Stimulated activated CD4-positive, alpha-beta T cell treated with anti-CD3 and anti-CD28 coated beads, Interleukin-2, amount 100 ng/mL, for 48 hours (primary cell): ENCODE measurements around the gene NRXN3.

ENCODE experiments used
- DNase-seq, 2 donors: peaks; one replicate each; pipeline ENCODE4 v3.0.0-alpha.2; 2020

NRXN3 gene

DNA sequence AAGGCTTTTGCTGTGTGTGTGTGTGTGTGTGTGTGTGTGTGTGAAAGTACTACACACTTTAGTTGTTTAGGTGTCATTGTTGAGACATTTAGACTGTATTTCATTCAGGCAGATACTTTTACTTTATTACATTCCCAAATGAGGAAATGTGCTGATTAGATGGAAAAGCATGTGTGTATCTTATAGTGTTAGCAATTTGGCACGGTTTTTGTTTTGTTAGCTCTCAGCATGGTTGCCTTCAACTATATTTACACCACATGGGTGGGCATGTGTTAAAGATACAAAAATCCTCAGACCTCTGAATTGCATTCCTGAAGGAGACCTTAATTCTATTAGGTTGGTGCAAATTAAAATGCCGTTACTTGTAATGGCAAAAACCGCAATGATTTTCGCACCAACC, 1161.7 kb downstream of the NRXN3 start:
- no peak for DNase-seq

DNA sequence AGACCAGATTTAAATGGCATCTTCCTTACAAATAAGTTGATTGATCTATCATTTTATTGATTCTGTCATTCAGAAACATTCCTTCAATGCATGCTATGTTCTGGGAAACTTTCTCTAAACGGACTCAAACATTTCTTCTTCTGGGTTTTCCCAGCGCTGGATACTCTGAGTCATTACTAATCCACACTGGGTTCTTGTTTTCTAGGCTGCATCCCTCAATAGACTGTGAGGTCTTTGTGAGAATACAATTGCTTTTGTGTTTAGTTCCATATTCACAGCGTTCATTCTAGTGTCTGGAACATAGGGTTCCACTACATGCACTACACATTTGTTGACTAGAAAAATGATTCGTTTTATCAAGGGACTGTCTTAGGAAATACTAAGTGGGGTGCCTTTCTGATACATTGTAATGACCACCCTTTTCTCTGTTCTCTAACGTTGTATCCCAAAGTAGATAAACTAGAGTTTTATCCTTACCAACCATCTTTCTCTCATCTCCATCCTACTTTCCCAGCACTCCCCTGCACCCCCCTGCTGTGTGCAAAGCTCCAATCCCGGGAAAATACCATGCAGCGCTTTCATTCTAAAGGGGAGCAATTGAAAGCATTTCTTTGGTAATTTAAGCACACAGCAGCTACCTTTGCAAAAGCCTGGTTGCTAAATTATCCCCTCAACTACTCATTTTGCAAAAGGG, 1162.5 kb downstream of the NRXN3 start:
- no peak for DNase-seq

DNA sequence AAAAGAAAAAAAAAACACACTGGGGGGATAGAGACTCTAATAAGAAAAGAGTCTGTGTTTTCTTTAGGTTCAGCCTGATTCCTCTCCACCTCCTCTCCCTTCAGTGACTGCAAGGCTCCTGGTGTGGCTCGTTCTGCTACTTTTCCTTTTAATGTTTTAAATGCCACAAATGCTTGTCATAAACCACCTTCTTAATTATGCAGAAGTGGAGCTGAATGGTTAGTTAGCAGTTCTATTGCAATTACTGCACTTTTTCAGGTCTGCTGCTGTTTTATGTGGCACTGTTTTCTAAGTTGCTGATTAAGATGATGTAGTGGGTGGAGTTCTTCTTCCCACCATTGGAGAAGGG, 1163.0 kb downstream of the NRXN3 start:
- no peak for DNase-seq

DNA sequence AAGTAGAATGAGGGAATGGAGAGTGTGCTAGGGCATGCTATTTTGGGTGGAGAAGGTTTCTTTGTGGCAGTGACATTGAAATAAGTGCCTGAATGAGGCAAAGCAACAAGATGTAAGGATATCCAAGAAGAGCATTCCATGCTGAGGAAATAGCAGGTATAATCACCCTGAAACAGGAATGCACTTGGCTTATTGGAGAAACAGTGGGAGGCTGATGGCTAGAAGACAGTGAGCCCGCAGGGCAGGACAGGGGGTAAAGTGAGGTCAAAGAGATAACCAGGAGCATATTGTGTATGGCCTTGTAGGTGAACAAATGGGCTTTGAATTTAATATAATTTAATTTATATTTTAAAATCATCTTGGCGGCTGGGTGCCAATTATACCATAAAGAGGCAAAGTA, 1164.1 kb downstream of the NRXN3 start:
- no peak for DNase-seq

DNA sequence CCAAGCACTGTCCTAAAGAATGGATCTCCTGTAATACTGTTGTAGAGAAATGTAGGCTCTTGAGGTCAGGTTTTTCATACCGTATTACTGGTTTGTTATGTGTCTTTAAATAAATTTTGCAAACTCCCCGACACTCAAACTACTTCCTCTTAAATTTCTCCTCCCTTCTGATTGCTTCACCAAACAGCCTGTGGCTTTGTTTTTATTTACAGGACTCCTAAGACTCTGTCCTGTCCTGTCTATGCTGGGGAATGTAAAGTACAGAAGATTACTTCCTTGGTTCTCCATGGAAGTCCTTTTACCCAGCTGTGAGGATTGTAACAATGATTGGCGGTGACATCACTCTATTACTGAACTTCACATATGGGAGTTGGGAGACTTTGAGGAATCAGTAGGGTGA, 1167.6 kb downstream of the NRXN3 start:
- DNase-seq: no peak

DNA sequence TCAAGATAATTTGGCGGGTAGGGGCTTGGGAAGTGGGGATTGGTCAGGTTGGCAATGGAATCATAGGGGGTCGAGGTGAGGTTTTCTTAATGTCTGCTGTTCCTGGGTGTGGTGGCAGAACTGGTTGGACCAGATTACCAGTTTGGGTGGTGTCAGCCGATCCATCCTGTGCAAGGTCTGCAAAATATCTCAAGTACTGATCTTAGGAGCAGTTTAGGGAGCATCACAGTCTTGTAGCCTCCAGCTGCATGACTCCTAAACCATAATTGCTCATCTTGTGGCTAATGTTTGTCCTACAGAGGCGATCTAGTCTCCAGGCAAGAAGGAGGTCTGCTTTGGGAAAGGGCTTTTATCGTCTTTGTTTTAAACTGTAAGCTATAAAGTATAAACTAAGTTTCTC, 1172.8 kb downstream of the NRXN3 start:
- no peak for DNase-seq

DNA sequence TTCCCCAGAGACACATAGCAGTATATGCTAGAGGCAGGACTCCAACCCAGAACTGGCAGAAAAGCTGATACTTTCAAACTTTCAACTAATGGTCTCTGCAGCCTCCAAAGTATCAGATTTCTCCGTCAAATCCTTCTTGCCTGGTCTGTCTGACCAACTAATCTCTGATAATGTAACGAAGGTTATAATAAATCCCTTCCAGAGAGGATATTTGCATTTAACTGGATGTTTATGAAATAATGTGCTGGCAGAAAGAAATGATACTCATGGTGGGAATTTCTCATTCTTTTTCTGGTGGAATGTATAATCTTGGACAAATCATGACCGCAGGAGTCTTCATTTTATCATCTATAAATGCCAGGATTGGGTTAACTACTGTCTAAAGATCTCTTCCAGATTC, 1180.8 kb downstream of the NRXN3 start:
- DNase-seq: no peak

DNA sequence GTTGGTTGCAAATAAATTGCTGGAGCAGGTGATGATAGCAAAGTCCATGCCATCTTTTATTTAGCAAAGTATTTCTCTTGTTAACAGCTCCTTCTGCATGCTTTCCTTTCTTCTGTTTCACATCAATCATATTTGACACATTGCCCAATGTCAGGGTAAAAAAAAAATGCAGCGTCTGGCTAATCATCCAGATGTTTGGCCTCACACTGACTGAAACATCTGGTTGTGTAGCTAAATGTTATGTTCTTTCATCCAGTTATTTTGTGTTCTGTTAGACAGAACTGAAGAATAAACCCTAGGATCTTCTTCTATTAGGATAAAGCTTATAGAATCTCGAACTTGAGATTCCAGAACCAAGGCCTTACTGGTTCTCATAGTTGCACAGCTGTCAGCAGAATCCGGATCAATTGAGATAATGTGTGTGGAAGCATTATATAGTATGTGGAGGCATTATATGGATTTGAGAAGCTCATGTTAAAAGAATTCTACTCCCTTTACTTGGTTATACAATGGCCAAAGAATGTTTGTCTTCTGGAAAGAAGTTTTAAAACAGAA, 1182.0 kb downstream of the NRXN3 start:
- no peak for DNase-seq

DNA sequence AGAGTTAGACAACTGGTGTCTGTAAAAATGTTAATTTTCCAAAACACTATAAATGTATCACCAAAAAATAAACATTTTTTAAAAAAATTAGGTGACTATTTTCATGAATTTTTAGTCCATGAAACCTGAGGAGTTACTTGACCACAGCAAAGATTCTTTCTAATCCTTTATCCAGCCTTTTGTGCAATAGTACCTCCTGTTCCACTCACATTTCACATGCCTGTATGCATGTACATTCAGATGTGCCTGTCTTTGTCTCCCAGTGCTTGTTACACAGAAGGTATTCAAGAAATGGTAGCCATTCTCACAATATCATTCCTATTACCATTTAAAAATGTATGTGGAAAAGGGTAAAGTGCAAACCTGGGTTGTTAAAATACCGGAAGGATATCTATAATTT, 1184.2 kb downstream of the NRXN3 start:
- DNase-seq: no peak

DNA sequence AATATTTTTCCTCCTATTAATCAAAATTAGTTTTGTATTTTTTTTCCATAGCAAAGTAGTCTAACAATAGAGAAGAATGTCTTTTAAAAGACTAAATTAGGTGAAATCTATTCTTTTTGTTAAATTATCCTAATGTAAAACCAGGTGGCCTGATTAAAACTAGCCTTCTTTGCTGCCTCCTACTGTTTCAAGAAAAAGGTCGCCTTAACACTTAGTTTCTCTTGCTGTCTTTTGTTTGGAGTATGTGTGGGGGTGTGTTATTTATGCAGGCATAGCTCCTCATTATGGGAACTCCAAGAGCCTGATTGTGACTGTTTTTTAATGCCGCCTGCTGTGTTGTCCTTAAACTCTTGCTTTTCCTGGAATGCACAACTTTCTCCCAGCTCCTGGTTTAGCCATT, 1185.9 kb downstream of the NRXN3 start:
- DNase-seq: no peak

DNA sequence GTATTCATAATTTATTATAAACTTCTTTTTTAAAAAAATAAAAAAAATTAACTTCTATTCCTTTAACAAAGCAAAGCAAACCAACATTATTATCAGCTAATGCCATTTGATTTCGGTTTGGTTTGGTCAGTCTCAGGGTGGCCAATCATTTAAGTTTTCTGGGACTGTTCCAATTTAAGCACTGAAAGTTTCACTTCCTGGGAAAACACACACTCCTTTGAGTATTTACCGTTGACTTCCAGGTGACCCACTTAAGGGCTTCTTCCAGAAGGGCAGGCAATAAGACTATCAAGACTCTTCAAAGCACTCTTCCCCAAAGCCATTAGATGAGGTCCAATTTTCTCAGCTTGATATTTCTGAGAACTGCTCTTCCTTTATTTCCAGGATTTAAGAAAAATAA, 1187.1 kb downstream of the NRXN3 start:
- DNase-seq: no peak

DNA sequence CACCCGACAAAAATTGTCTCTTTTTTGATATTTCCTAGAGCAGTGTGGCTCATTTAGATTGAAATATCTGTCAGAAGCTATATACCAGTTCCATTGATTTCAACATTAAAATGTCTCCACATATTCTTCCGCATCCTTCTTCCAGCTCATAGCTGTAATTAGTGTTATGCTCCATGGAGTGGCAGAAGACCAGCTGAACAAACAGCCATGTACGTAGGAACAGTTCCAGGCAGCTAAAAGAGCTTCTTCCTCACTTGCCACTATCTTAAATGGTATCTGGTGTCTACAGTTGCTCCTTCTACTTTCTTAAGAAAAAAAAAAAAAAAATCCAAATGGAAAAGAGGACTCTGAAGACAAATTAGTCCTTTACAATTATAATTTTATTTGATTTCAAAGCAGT, 1193.1 kb downstream of the NRXN3 start:
- no peak for DNase-seq

DNA sequence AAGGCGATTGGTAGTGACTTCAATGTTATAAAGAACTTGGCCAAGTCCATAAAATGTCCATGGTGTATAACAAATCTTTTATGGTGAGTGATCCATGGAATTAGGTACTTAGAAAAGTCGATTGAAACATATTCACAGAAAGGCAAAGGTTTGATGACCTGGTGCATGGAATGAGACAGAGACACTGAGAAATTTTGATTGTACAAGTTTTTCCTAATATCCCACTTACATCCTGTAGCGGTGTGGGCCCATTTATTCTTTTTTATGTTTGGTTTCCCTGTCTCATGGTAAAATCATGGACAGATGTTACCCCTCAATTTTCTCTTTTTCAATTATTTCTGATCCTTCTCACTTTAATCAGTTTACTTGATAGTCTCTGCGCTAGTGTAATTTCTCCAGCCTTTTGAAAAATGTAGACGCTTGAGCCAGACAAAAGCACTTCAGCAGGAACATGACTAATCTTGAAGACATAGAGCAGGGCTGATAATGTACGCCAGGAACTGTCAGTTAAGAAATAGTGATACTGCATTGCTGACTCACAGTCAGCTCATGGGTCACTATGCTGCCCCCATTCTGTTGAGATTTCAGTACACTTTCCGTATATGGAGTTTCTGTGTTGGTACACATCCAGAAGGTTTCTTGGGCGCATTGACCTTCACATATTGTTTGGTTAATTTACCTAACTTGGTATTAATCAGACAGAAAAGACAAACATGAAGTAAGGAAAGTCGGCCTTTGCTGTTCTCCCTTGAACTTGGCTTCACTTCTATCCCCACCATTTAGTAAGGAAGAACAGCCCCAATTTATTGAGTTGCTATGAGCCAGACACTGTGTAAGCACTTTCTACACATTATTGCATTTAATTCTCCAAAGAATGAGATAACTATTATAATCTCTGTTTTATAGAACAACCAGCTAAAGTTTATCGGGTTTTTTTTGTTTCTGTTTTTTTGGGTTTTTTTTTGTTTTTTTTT, 1199.5 kb downstream of the NRXN3 start:
- DNase-seq: no peak

DNA sequence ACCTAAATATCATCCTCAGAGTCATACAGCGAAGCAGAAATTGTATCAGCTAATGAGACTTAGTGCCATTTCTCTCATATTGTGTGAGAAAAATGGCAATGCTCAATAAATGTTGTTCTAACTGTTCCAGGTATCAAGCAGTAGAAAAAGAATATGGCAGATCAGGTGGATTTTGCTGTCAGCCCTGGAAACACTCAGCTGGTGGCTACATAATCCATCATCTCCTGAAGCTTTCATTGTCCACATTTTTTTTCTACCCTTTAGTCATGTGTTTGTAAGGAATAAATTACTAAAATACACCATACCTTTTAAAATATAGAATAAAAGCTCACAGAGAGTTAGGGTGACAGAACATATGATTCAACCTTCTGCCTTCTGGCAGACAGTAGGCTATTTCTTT, 1200.8 kb downstream of the NRXN3 start:
- DNase-seq: no peak

DNA sequence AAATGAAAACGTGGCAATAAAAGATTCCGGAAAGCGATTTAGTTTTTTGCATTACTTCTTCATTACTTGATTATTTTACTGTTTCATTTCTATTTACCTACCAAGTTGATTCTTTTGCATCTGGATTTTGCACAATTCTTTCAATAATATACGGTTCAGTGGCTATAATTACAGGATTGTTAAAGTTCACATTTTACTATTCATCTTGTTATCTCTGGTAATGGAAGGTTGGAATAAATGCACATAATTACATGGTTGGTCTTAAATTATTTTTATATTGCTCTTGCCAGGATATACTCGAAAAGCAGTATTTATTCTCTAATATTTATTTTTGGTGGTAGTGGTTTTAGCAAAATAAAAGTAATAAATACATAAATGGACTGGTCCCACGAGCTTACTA, 1203.3 kb downstream of the NRXN3 start:
- DNase-seq: no peak

DNA sequence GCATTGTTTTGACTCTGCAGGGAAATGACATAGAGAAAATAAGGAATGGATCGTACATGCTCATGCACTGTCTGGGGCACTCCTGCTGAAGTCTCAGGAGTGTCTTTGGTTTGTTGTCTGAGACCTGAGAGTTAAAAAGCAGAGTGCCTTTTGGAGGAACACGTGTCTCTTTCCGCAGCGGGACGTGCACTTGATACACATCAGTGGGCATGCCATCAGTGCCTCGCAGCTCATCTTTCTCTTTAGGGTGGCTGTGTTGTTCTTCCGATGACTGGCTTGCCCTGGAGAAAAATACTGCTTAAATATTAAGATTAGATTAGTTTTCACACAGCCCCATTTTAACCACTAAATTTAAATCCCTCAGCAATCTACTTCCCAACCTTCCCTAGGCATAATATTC, 1205.2 kb downstream of the NRXN3 start:
- no peak for DNase-seq

DNA sequence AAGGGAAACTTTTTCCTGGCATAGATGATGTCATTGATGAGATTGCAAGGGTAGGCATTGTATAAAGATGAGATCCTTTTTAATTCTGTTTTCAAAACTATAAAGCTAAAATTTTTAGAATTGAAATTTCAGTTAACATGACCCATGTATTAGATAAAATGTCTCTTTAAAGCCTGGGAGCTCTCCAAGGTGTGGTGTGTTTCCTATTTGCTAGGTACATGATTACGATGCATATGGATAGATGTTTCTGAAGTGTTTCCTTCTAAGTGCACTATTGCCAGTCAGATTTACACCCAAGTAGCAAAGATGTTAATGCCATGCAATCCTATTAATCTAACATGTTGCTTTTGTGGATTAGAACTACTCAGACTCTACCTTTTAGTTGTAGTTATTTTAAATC, 1206.4 kb downstream of the NRXN3 start:
- no peak for DNase-seq

DNA sequence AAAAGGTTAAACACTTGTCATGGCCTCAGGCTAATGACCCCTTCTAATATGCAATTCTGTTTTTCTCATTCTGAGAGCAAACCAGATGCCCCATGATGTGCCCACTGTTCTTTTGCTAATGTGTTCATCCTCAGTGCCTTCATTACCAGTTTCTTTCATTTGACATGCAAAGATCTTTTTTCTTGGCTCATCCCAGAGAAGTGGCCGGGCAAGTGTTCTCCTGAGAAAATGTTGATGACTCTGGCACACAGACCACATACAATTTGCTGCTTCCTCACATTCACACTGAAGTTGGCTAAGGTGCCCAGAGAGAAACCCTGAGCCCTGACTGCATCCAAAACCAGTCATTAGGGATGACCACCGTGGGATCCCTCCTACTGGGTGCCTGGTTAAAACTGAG, 1207.8 kb downstream of the NRXN3 start:
- DNase-seq: no peak

DNA sequence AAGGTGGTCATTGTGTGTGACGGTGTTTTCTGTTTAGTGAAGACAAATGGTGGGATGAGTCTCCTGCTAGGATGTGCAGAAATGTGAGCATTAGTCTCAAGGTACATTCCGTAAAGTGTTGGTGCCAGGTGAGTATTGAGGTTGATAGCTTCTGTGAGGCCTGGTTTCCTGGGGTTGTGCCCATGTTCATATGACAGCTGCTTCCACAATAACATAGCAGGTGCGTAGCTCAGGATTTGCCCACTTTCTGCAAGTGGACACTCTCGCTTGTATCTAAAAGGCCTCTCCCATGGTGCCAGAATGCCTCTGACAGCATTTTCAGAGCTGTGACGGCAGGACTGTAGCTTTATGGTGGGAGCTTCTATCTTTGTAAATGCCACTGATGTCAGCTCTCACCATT, 1209.1 kb downstream of the NRXN3 start:
- DNase-seq: no peak

DNA sequence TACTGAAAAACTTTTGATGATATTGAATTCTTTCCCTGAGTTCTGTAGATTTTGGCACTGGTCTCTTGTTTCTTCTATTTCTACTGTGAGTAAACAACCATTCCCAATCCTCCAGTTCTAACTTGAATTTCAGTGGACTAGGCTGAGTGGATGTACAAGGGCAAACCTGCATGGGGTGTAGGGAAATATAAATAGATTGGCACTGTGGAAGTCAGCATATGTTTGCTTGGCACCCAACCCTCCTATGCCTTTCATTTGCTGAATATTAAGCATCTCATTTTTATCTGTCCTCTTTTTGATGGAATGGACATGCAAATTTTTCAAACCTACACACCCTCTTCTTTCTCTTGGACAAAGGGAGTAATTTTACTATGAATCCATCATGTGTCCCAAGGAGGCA, 1212.9 kb downstream of the NRXN3 start:
- DNase-seq: no peak

DNA sequence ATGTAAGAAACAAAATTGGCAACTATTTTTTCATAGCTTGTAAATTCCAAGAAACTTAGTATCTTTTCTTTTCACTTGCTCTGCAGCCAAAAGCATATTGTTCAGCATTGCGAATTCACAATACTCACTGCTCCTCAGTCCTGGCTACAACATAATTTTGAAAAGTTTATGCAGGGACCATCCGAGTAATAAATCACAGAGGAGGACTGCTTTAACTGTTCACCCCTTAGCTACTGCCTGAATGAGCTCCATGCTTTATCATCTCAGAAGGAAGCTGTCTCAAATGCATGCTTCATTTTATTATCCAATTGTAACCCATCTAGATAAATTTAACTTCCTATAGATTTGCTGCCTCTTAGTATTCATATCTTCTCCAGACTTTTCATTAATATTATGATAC, 1213.3 kb downstream of the NRXN3 start:
- DNase-seq: no peak

DNA sequence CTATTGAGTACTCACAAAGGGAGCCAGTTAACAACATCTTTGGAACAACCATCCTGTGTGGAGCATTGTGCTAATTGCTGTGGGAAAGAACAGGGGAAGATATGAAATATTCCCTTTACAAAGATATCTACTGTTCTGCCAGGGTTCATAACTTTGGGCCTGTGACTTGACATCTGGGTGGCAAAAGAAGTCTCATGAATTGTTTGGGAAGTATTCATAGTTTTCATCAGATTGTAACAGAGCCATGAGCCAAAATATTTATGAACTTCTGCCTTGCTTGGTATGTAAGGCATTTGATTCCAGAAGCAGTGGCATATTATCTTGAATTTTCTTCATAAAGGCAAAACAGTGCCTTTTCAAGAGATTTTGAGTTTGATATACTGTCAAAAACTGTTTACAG, 1224.9 kb downstream of the NRXN3 start:
- no peak for DNase-seq

DNA sequence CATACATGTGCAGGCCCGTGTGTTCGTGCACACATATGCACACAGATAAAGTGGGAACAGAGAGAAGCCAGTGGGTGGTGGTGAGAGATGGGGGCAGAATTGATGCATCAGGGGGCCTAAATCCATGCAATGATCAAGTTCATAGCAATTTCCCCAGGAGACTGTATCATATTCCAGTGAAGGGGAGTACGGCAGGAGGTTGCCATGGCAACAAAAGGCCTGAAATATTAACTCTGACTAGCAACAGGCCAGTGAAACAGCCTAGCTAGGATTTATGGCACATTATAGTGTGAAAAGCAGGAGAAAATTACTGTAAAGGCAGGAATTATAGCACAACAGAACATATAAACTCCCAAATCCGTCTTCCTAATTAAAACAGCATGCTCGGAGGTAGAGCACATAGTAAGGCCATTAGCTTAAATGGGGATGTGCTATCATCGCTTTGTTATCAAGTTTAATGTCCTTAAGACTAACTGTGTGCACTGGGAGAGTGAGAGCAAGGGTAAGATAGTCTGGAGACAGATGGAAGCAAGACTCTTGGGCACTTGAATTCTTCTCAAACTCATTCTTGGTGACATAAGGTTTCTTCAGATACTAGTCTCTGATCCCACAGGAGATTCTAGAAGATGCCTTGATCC, 1234.8 kb downstream of the NRXN3 start:
- DNase-seq: no peak

DNA sequence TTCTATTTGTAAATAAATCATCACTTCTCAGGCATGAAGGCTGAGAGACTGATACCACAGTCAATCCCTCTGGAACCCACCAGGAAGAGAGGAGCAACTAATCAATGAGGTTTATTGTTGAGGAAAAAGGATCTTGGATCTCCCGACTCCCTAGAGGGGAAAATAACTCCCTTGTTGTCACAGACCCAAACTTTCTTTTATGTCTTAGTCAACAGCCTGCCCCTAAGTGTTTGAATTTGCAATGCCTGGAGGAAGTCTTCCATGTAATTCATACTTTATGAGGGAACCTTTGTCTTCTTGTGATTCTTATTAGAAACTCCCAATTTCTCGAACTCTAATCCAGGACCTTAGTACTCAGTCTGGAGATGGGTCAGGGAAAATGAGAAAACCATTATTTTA, 1235.3 kb downstream of the NRXN3 start:
- DNase-seq: no peak
